Upper lobe of right lung (tissue), 1 donor: ENCODE measurements around the gene NEU4. TPM values are rescaled to one million over a fixed set of nuclear protein-coding genes. Genes with fewer than 3 reads are reported as not detected.

Source experiments
- ATAC-seq: fragments of 200-7000 bp; cut with Tn5 transposase; one replicate; pipeline ENCODE4 v1.9.1; 2020; ENCODE audit warnings: mild to moderate bottlenecking, moderate library complexity
- DNase-seq: peaks from one replicate; pipeline ENCODE4 v3.0.0-alpha.2; 2020
- H3K27ac ChIP-seq: fragments of 200-600 bp; one replicate; pipeline ENCODE4 v1.8.0; 2022
- H3K27me3 ChIP-seq: fragments of 200-600 bp; one replicate; pipeline ENCODE4 v1.8.0; 2022; ENCODE audit warnings: mild to moderate bottlenecking
- H3K36me3 ChIP-seq: fragments of 200-600 bp; one replicate; pipeline ENCODE4 v1.8.0; 2022
- H3K4me1 ChIP-seq: fragments of 200-600 bp; one replicate; pipeline ENCODE4 v1.8.0; 2022
- H3K4me3 ChIP-seq: fragments of 200-600 bp; one replicate; pipeline ENCODE4 v1.8.0; 2022; ENCODE audit warnings: mild to moderate bottlenecking
- H3K9me3 ChIP-seq: fragments of 200-600 bp; one replicate; pipeline ENCODE4 v1.8.0; 2022
- intact Hi-C: fragments of 100-400 bp; cut with DNase I; formaldehyde crosslinking; loops from one replicate; pipeline ENCODE4 v1.11.0; 2022
- total RNA-seq: library from RNA; stranded (reverse); fragmentation: NEBNext Ultra II Directional; extraction: Animal tissue kit (Norgen Biotek cat#: 25700); gene quantifications from one replicate; pipeline ENCODE4 v1.2.1, GENCODE V29; 2021
- TF ChIP-seq, protein P1 (sequence below): fragments of 200-600 bp; IDR thresholded peaks from one replicate; pipeline ENCODE4 v1.8.0; 2022; ENCODE audit warnings: antibody characterized with exemption
- donor health status: DM: no; HTN: yes; CAD: no; lungs with severe emphysema.

The NEU4 gene
- total RNA-seq, 1 donor from 2014 or later: 0.23 TPM

DNA sequence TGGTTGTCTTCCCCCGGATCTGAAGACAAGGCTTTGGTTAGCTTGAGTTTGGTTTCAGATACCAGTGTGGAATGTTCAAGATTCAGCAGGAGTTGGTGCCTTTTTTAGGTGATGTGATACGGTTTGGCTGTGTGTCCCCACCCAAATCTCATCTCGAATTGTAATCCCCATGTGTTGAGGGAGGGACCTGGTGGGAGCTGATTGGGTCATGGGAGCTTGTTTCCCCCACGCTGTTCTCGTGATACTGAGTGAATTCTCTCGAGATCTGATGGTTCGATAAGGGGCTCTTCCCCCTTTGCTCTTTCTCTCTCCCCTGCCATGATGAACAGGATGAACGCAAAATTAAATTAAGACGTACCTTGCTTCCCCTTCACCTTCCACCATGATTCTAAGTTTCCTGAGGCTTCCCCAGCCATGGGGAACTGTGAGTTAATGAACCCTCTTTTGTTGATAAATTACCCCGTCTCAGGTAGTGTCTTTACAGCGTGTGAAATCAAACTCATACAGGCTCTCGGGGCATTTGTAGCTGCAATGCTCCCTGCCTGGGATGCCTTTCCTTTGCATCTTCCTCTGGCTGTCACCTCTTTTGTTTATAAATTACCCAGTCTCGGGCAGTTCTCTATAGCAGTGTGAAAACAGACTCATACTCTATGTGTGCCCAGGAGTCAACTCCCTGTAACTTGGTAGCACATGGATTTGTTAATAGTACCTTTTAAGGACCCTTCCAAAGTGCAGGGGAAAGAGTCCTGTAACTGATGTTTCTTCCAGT is 28.4 kb downstream of the NEU4 start:
- peaks cover 7% of the 10 kb centered on the region for H3K27me3 ChIP-seq
- H3K9me3 ChIP-seq: no peaks in the 10 kb centered on the region
- H3K4me3 ChIP-seq: no peak overlapping the region
- DNase-seq (no peak), ATAC-seq (no peak)
- H3K4me1 ChIP-seq: no peaks in the 10 kb centered on the region
- no peaks in the 10 kb centered on the region for H3K36me3 ChIP-seq
- no peak overlapping the region for H3K27ac ChIP-seq
- TF ChIP-seq, protein P1, sequence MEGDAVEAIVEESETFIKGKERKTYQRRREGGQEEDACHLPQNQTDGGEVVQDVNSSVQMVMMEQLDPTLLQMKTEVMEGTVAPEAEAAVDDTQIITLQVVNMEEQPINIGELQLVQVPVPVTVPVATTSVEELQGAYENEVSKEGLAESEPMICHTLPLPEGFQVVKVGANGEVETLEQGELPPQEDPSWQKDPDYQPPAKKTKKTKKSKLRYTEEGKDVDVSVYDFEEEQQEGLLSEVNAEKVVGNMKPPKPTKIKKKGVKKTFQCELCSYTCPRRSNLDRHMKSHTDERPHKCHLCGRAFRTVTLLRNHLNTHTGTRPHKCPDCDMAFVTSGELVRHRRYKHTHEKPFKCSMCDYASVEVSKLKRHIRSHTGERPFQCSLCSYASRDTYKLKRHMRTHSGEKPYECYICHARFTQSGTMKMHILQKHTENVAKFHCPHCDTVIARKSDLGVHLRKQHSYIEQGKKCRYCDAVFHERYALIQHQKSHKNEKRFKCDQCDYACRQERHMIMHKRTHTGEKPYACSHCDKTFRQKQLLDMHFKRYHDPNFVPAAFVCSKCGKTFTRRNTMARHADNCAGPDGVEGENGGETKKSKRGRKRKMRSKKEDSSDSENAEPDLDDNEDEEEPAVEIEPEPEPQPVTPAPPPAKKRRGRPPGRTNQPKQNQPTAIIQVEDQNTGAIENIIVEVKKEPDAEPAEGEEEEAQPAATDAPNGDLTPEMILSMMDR: no peak
- intact Hi-C loops: no loop called here

DNA sequence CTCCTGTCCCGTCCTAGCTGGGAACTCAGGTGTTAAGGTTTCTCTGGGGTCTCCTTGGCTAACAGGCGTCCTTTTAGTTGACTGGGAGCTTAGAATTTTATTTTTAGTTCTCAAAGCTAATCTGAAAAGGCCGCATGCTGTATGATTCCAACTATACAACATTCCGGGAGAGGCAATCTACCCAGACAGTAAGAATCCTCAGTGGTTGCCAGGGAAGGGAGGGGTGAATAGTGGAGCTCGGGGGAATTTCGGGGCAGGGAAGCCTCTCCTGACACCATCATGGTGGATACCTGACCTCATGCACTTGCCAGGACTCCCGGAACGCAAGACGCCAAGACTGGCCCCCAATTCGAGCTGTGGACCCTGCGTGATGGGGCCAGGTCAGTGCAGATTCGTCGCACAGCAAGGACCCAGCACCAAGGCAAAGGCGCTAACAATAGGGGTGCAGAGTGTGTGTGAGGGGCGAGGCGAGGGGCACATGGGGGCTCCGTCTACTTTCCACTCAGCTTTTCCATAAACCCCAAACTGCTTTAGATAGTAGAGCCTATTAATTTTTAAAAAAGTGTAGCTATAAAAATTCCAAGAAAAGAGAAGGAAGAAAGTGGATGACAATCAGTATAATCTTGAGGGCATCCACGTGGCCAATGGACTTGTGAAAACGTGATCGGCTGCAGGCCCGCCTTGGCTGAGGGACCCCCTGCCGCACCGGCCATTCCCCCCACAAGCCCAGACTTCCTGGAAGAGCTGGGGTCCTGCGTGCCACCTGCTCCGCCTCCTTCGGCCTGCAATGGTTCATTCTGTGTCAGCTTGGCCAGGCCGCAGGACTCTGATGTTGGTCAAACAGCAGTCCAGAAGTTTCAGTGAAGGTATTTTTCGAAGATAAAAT is 32.4 kb downstream of the NEU4 start:
- Histone ChIP-seq H3K4me1 (peaks cover 13% of the 10 kb centered on the region), H3K27me3 (peaks cover 7% of the 10 kb centered on the region), H3K36me3 (no peaks in the 10 kb centered on the region), H3K9me3 (no peaks in the 10 kb centered on the region), H3K27ac (no peak overlapping the region), H3K4me3 (no peak overlapping the region)
- ATAC-seq: no peak
- TF ChIP-seq, protein P1: no peak
- intact Hi-C loops: no loop called here
- DNase-seq: no peak

DNA sequence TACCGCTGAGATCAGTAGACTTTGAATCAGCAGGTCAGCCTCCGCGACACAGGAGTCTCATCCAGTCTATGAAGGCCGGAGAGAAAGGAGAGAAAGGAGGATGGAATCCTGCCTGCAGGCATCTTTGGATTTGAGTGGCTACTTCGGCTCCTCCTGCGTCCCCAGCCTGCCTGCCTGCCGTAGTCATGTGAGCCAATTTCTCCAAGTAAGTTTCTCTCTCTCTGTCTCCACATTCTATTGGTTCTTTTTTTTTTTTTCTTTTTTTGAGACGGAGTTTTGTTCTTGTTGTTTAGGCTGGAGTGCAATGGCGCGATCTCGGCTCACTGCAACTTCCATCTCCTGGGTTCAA is 33.0 kb downstream of the NEU4 start:
- H3K4me1 ChIP-seq: peaks cover 13% of the 10 kb centered on the region
- no peak overlapping the region for H3K27ac ChIP-seq
- intact Hi-C loops: no loop called here
- no peaks in the 10 kb centered on the region for H3K9me3 ChIP-seq
- peaks cover 7% of the 10 kb centered on the region for H3K27me3 ChIP-seq
- no peak overlapping the region for H3K4me3 ChIP-seq
- DNase-seq: no peak
- no peaks in the 10 kb centered on the region for H3K36me3 ChIP-seq
- TF ChIP-seq, protein P1: no peak
- ATAC-seq: no peak

DNA sequence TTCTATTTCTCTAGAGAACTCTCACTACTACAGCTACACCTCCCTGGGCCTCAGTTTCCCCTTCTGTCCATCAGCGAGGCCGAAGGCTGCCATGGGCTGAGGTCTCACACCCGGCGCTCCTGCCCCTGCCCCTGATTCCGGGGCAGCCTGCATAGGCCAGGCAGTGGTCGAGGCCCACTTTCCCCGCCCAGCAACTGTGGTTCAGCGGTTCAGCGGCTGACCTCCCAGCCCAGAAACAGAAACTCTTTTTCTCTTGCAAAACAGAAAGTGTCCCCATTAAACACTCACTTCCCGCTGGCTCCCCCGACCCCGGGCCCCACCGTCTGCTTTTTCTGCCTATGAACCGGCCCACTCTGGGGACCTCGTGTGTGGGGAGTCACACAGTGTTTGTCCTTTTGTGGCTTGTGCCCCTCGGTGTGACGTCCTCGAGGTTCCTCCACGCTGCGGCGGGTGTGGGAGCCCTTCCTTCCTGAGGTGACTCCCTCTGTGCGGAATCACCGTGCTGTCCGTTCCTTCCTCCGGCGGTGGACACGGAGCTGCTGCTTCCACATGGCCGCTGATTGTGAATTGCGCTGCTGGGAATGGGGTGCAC is 33.7 kb downstream of the NEU4 start:
- TF ChIP-seq, protein P1: no peak
- Histone ChIP-seq H3K27me3 (peaks cover 4% of the 10 kb centered on the region), H3K4me3 (peak overlapping the region; percentile 15), H3K27ac (peak overlapping the region; percentile 17), H3K4me1 (peaks cover 13% of the 10 kb centered on the region), H3K36me3 (no peaks in the 10 kb centered on the region), H3K9me3 (no peaks in the 10 kb centered on the region)
- peak; percentile 81 for ATAC-seq
- intact Hi-C loops: no loop called here
- peak; percentile 82 for DNase-seq

DNA sequence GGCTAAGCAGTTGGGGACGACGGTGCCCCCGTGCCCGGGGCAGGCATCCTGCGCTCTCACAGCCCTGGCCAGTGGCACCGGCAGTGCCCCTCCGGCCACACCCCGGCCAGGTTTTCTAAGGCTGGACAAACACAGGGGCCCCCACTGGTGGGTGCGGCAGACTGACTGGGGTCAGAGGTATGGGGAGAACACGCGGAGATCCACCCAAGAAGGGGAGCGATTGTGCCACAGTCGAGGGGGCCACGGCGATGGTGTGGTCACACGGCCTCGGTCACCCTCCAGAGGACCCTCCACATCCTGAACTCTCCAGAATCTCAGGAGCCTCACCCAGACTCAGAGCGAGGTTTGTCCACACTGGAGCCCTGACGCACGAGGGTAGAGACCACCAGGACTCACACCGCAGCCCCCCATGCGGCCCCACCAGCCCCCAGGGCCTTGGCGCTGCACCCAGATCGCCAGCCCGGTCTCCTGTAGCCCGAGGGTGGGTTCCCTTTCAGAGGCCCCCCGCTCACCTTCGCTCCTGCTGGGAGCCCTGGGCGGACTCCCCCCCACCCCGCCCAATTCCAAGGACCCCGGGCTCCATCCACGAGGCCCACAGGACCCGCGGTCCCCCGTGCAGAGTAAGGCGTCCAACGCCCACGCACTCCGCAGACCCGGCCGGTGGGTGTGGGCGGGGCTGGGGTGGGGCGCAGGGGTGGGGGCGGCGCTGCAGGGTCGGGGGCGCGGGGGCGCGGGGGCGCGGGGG is 34.5 kb downstream of the NEU4 start:
- Histone ChIP-seq H3K36me3 (no peaks in the 10 kb centered on the region), H3K9me3 (no peaks in the 10 kb centered on the region), H3K27ac (peak overlapping the region; percentile 17), H3K27me3 (no peaks in the 10 kb centered on the region), H3K4me1 (peaks cover 13% of the 10 kb centered on the region), H3K4me3 (peak overlapping the region; percentile 15)
- intact Hi-C loops: no loop called here
- ATAC-seq: peak; percentile 3
- DNase-seq: peak; percentile 60
- TF ChIP-seq, protein P1: no peak
